ENCODE results near the gene KIF6. TPM values are rescaled to one million over a fixed set of nuclear protein-coding genes. Genes with fewer than 3 reads are reported as not detected.
"Not testable (repeated sequence)": the region's sequence is repeated elsewhere in the genome, so short reads cannot be mapped to it uniquely, and the experiment has no call there.

KIF6 gene
- total RNA-seq, 4 donors from 2014 or later, result 0.19 to 0.38 TPM; not detected in 2

GRCh38 chr6:39484276-39484675, 240.9 kb downstream of the KIF6 start:
- DNase-seq (ENCODE audit: low spot score) (no peak), ATAC-seq (ENCODE audit: low FRiP score) (no peak)
- TF ChIP-seq CTCF (IDR thresholded peaks at IDR 0.05), result no peak

GRCh38 chr6:39479819-39480218, 245.4 kb downstream of the KIF6 start:
- DNase-seq (ENCODE audit: low spot score); ATAC-seq (ENCODE audit: low FRiP score): not testable (repeated sequence)

- ATAC-seq (ENCODE audit: low FRiP score) (no peak), DNase-seq (ENCODE audit: low spot score) (no peak)
- TF ChIP-seq CTCF (IDR thresholded peaks at IDR 0.05), result no peak
Observed at GRCh38 chr6:39476670-39477069, 248.5 kb downstream of the KIF6 start.

- no peak for ATAC-seq (ENCODE audit: low FRiP score)
- TF ChIP-seq CTCF (IDR thresholded peaks at IDR 0.05), result no peak
- no peak for DNase-seq (ENCODE audit: low spot score)
Observed at GRCh38 chr6:39476151-39476550, 249.1 kb downstream of the KIF6 start.

GRCh38 chr6:39471954-39472659, 253.1 kb downstream of the KIF6 start:
- DNase-seq (ENCODE audit: low spot score) (no peak), ATAC-seq (ENCODE audit: low FRiP score) (no peak)
- TF ChIP-seq CTCF (IDR thresholded peaks at IDR 0.05), result no peak

GRCh38 chr6:39470506-39470905, 254.7 kb downstream of the KIF6 start:
- ATAC-seq (ENCODE audit: low FRiP score), result no peak
- DNase-seq (ENCODE audit: low spot score), result no peak

GRCh38 chr6:39468385-39468784, 256.8 kb downstream of the KIF6 start:
- no peak for TF ChIP-seq CTCF (IDR thresholded peaks at IDR 0.05)
- DNase-seq (ENCODE audit: low spot score), result no peak
- ATAC-seq (ENCODE audit: low FRiP score), result no peak

More at GRCh38 chr6:39470506-39470905, 254.7 kb downstream of the KIF6 start:
- no peak for TF ChIP-seq CTCF (IDR thresholded peaks at IDR 0.05)

Measured in omental fat pad (tissue), 4 donors.